Tibial nerve (tissue), 4 donors: ENCODE data around the gene AK8. TPM values are rescaled to one million over a fixed set of nuclear protein-coding genes. Genes with fewer than 3 reads are reported as not detected.

ENCODE experiments used
- DNase-seq, 2 donors: peaks; one replicate each; pipeline ENCODE4 v3.0.0-alpha.2; 2019; ENCODE audit warnings: low spot score in 2 of 2
- H3K27ac ChIP-seq, 4 donors: fragments of 200-600 bp; sonication (generic) in 3 of 4; one replicate each; pipeline ENCODE4 v1.5.1; 2017 to 2019; ENCODE audit warnings: mild to moderate bottlenecking in 1 of 4
- H3K27me3 ChIP-seq, 2 donors: fragments of 200-600 bp; sonication (generic) in 1 of 2; one replicate each; pipeline versions ENCODE4 v1.5.1 to v1.6.0; 2017 to 2019
- H3K36me3 ChIP-seq, 3 donors: fragments of 200-600 bp; sonication (generic); one replicate each; pipeline ENCODE4 v1.5.1; 2018 to 2019
- H3K4me1 ChIP-seq, 4 donors: fragments of 200-600 bp; sonication (generic) in 3 of 4; one replicate each; pipeline ENCODE4 v1.5.1; 2017 to 2019
- H3K4me3 ChIP-seq, 4 donors: fragments of 200-600 bp; sonication (generic) in 3 of 4; one replicate each; pipeline ENCODE4 v1.5.1; 2017 to 2019; ENCODE audit warnings: mild to moderate bottlenecking in 1 of 4, moderate library complexity in 1 of 4
- H3K9me3 ChIP-seq, 4 donors: fragments of 200-600 bp; sonication (generic) in 3 of 4; one replicate each; pipeline ENCODE4 v1.5.1; 2017 to 2019
- CTCF ChIP-seq, 5 experiments: fragments of 200-600 bp in 3 of 5; fragments of 450-650 bp in 2 of 5; sonication (generic) in 3 of 5; IDR thresholded peaks; one replicate each; pipeline ENCODE4 v1.5.1; 2016 to 2019; ENCODE audit warnings: antibody characterized with exemption in 5 of 5, mild to moderate bottlenecking in 3 of 5, moderate library complexity in 2 of 5
- EP300 ChIP-seq, 2 donors: sonication (generic); formaldehyde crosslinking; IDR thresholded peaks; one replicate each; pipeline ENCODE4 v1.6.1; 2017; ENCODE audit warnings: antibody characterized with exemption in 2 of 2, mild to moderate bottlenecking in 1 of 2
- POLR2A ChIP-seq, 2 donors: fragments of 450-650 bp; IDR thresholded peaks; one replicate each; pipeline ENCODE4 v1.6.1; 2017; ENCODE audit warnings: antibody characterized with exemption in 2 of 2, mild to moderate bottlenecking in 2 of 2, moderate library complexity in 2 of 2
- WGBS, 2 donors: methylation state at CpG; one replicate each; pipeline ENCODE4 v1.1.5; 2018; 5-methylcytosine and 5-hydroxymethylcytosine counted together
- total RNA-seq, 4 donors: library from RNA; depleted of rRNA; stranded (reverse); fragments of >200 nt; gene quantifications; one replicate each; pipeline ENCODE4 v1.1.0, GENCODE V29; 2016

AK8 gene
- total RNA-seq, 4 donors from 2014 or later, result 0.30 to 4.3 (median 1.7) TPM

- Histone ChIP-seq H3K27ac (no peak overlapping the region), H3K4me3 (no peak overlapping the region), H3K27me3 (no peaks in the 10 kb centered on the region), H3K36me3 (no peaks in the 10 kb centered on the region), H3K4me1 (no peaks in the 10 kb centered on the region), H3K9me3 (no peaks in the 10 kb centered on the region)
- 84 to 85% methylated on average over 5 of the region's 5 CpGs for WGBS, 2 donors
- DNase-seq, result no peak
- TF ChIP-seq EP300 (IDR thresholded peaks at IDR 0.05), result no peak
- no peak for TF ChIP-seq POLR2A (IDR thresholded peaks at IDR 0.05)
- TF ChIP-seq CTCF (IDR thresholded peaks at IDR 0.05), result no peak
Measured at GRCh38 chr9:132842124-132843044, 35.7 kb downstream of the AK8 start.

GRCh38 chr9:132840980-132841379 lies 37.1 kb downstream of the AK8 start:
- TF ChIP-seq CTCF (IDR thresholded peaks at IDR 0.05), result no peak
- no peak for TF ChIP-seq EP300 (IDR thresholded peaks at IDR 0.05)
- TF ChIP-seq POLR2A (IDR thresholded peaks at IDR 0.05), result no peak
- DNase-seq, result no peak
- 58 to 76% methylated on average over 13 of the region's 13 CpGs for WGBS, 2 donors

GRCh38 chr9:132838291-132838690 lies 39.8 kb downstream of the AK8 start:
- H3K9me3 ChIP-seq, result no peaks in the 10 kb centered on the region
- TF ChIP-seq EP300 (IDR thresholded peaks at IDR 0.05), result no peak
- no peak for TF ChIP-seq POLR2A (IDR thresholded peaks at IDR 0.05)
- no peak for TF ChIP-seq CTCF (IDR thresholded peaks at IDR 0.05)
- WGBS, 2 donors, result 91% methylated on average over 4 of the region's 4 CpGs
- no peaks in the 10 kb centered on the region for H3K4me1 ChIP-seq
- H3K4me3 ChIP-seq, result no peak overlapping the region
- H3K36me3 ChIP-seq, result no peaks in the 10 kb centered on the region
- H3K27me3 ChIP-seq, result no peaks in the 10 kb centered on the region
- no peak overlapping the region for H3K27ac ChIP-seq
- DNase-seq, result no peak

More at GRCh38 chr9:132840980-132841379, 37.1 kb downstream of the AK8 start:
- no peaks in the 10 kb centered on the region for H3K9me3 ChIP-seq
- no peaks in the 10 kb centered on the region for H3K36me3 ChIP-seq
- H3K4me3 ChIP-seq, result no peak overlapping the region
- H3K27me3 ChIP-seq, result no peaks in the 10 kb centered on the region
- no peak overlapping the region for H3K27ac ChIP-seq
- no peaks in the 10 kb centered on the region for H3K4me1 ChIP-seq

GRCh38 chr9:132837501-132838286 lies 40.4 kb downstream of the AK8 start:
- 78 to 79% methylated on average over 16 of the region's 16 CpGs for WGBS, 2 donors
- Histone ChIP-seq H3K9me3 (no peaks in the 10 kb centered on the region), H3K27me3 (no peaks in the 10 kb centered on the region), H3K27ac (no peak overlapping the region), H3K36me3 (no peaks in the 10 kb centered on the region), H3K4me3 (no peak overlapping the region), H3K4me1 (no peaks in the 10 kb centered on the region)
- TF ChIP-seq EP300 (IDR thresholded peaks at IDR 0.05) (no peak), POLR2A (IDR thresholded peaks at IDR 0.05) (no peak), CTCF (IDR thresholded peaks at IDR 0.05) (no peak)
- no peak for DNase-seq

GRCh38 chr9:132834343-132834742 lies 43.7 kb downstream of the AK8 start:
- 87% methylated on average over 7 of the region's 7 CpGs for whole genome bisulfite sequencing, 2 donors
- DNase-seq, result no peak

More at GRCh38 chr9:132834343-132834742, 43.7 kb downstream of the AK8 start:
- H3K27me3 ChIP-seq, result no peaks in the 10 kb centered on the region
- no peaks in the 10 kb centered on the region for H3K36me3 ChIP-seq
- H3K9me3 ChIP-seq, result no peaks in the 10 kb centered on the region
- H3K4me3 ChIP-seq, result no peak overlapping the region
- TF ChIP-seq EP300 (IDR thresholded peaks at IDR 0.05) (no peak), CTCF (IDR thresholded peaks at IDR 0.05) (no peak), POLR2A (IDR thresholded peaks at IDR 0.05) (no peak)
- no peak overlapping the region for H3K27ac ChIP-seq
- no peaks in the 10 kb centered on the region for H3K4me1 ChIP-seq
